DND-41 (cell line): ENCODE measurements around the gene CLIC5.

Source experiments
- ATAC-seq: fragments of 200-7000 bp; cut with Tn5 transposase; 3 replicates; pipeline ENCODE4 v1.9.1; 2021; ENCODE audit warnings: low read depth; ENCODE audit not compliant: insufficient read depth
- DNase-seq: peaks from one replicate; pipeline ENCODE4 v3.0.0-alpha.2; 2020
- H2AFZ ChIP-seq: 2 replicates; pipeline ENCODE4 v1.6.0; 2012; ENCODE audit warnings: low read depth, low read length
- H3K27ac ChIP-seq: 2 replicates; pipeline ENCODE4 v1.5.1; 2012; ENCODE audit warnings: low read length, inconsistent platforms
- H3K27me3 ChIP-seq: fragments of 200-600 bp; sonication (generic); 2 replicates; pipeline ENCODE4 v1.6.0; 2012; ENCODE audit warnings: low read length, mild to moderate bottlenecking, inconsistent platforms; ENCODE audit not compliant: insufficient read depth, poor library complexity
- H3K36me3 ChIP-seq: 2 replicates; pipeline ENCODE4 v1.5.1; 2012; ENCODE audit warnings: low read length, inconsistent platforms; ENCODE audit not compliant: insufficient read depth
- H3K4me1 ChIP-seq: 2 replicates; pipeline ENCODE4 v1.5.1; 2012; ENCODE audit warnings: mild to moderate bottlenecking, low read length; ENCODE audit not compliant: insufficient read depth
- H3K4me2 ChIP-seq: 2 replicates; pipeline ENCODE4 v1.6.0; 2012; ENCODE audit warnings: mild to moderate bottlenecking, moderate library complexity, low read length, inconsistent platforms; ENCODE audit not compliant: insufficient read depth
- H3K4me3 ChIP-seq, 2 experiments: fragments of 200-600 bp in 1 of 2; shearing (Covaris generic) in 1 of 2; 2 replicates each; pipeline ENCODE4 v1.5.1; 2012 to 2016; ENCODE audit warnings: inconsistent platforms in 2 of 2, low read length in 2 of 2, mild to moderate bottlenecking in 2 of 2, low read depth in 1 of 2, moderate library complexity in 1 of 2
- H3K79me2 ChIP-seq: 2 replicates; pipeline ENCODE4 v1.6.0; 2012; ENCODE audit warnings: low read length, inconsistent platforms; ENCODE audit not compliant: insufficient read depth
- H3K9ac ChIP-seq: 2 replicates; pipeline ENCODE4 v1.6.0; 2012; ENCODE audit warnings: low read depth, mild to moderate bottlenecking, inconsistent platforms, low read length, moderate library complexity
- H3K9me3 ChIP-seq: 2 replicates; pipeline ENCODE4 v1.5.1; 2012; ENCODE audit warnings: low read length, moderate library complexity, mild to moderate bottlenecking, inconsistent platforms; ENCODE audit not compliant: insufficient read depth, severe bottlenecking
- H4K20me1 ChIP-seq: 2 replicates; pipeline ENCODE4 v1.6.0; 2012; ENCODE audit warnings: low read length; ENCODE audit not compliant: insufficient read depth
- CTCF ChIP-seq: IDR thresholded peaks from 2 replicates; pipeline ENCODE4 v1.5.1; 2012; ENCODE audit warnings: borderline replicate concordance, low read length, moderate library complexity, mild to moderate bottlenecking; ENCODE audit not compliant: poor library complexity, severe bottlenecking; ENCODE audit errors: extremely low read depth
- EZH2 ChIP-seq: IDR thresholded peaks from 3 replicates; pipeline ENCODE4 v1.6.1; 2012; ENCODE audit warnings: borderline replicate concordance, low read depth, mild to moderate bottlenecking, moderate library complexity, low read length, inconsistent platforms; ENCODE audit not compliant: severe bottlenecking

The CLIC5 gene

GRCh38 chr6:45979311-45979710, 36.3 kb downstream of the CLIC5 start:
- no peak for ATAC-seq
- H3K9ac ChIP-seq: no peak overlapping the region

DNA sequence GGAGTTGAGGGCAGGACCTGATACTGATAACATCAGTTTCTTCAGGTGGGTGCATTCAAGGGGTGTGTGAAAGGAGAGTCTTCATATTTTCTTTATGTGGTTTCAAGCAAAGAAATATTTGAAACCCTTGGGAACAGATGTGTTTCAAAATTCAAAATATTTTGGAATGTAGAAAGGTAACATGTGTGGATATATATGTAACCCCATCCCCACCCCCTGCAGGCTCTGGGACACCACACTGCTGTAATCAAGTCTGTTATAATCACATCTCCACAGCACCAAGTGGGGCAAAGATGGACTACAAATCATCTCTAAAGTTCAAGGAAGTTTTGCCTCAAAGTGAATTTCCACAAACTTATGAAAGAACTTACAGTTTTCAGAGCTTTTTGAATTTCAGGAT, 41.1 kb downstream of the CLIC5 start:
- no peaks in the 10 kb centered on the region for H4K20me1 ChIP-seq
- H3K4me1 ChIP-seq: no peaks in the 10 kb centered on the region
- peaks cover 5% of the 10 kb centered on the region for H3K27me3 ChIP-seq
- no peaks in the 10 kb centered on the region for H3K79me2 ChIP-seq
- no peak overlapping the region for H3K4me2 ChIP-seq
- H3K4me3 ChIP-seq: no peak overlapping the region
- H3K27ac ChIP-seq: no peak overlapping the region
- ATAC-seq (peak; percentile 35; the same call in 2 of the 3 replicates), DNase-seq (no peak)
- no peak overlapping the region for H2AFZ ChIP-seq
- H3K9me3 ChIP-seq: no peaks in the 10 kb centered on the region
- H3K9ac ChIP-seq: no peak overlapping the region
- TF ChIP-seq CTCF (no peak), EZH2 (no peak)
- no peaks in the 10 kb centered on the region for H3K36me3 ChIP-seq

More at GRCh38 chr6:45979311-45979710, 36.3 kb downstream of the CLIC5 start:
- no peaks in the 10 kb centered on the region for H3K4me1 ChIP-seq
- no peaks in the 10 kb centered on the region for H3K36me3 ChIP-seq
- DNase-seq: no peak
- TF ChIP-seq CTCF (no peak), EZH2 (no peak)
- H3K27ac ChIP-seq: no peak overlapping the region
- no peak overlapping the region for H3K4me2 ChIP-seq
- no peaks in the 10 kb centered on the region for H4K20me1 ChIP-seq
- H3K27me3 ChIP-seq: peaks cover 5% of the 10 kb centered on the region
- H3K79me2 ChIP-seq: no peaks in the 10 kb centered on the region
- no peaks in the 10 kb centered on the region for H3K9me3 ChIP-seq
- H3K4me3 ChIP-seq: no peak overlapping the region
- no peak overlapping the region for H2AFZ ChIP-seq

GRCh38 chr6:45972795-45973503, 42.7 kb downstream of the CLIC5 start:
- Histone ChIP-seq H3K4me1 (no peaks in the 10 kb centered on the region), H3K36me3 (no peaks in the 10 kb centered on the region), H3K79me2 (no peaks in the 10 kb centered on the region), H2AFZ (no peak overlapping the region), H4K20me1 (no peaks in the 10 kb centered on the region), H3K4me3 (no peak overlapping the region), H3K9ac (no peak overlapping the region), H3K27ac (no peak overlapping the region), H3K27me3 (no peaks in the 10 kb centered on the region), H3K4me2 (no peak overlapping the region), H3K9me3 (no peaks in the 10 kb centered on the region)
- DNase-seq (no peak), ATAC-seq (no peak)
- TF ChIP-seq EZH2 (no peak), CTCF (no peak)
